ENCODE results near the gene TDRD6. TPM values are rescaled to one million over a fixed set of nuclear protein-coding genes. Genes with fewer than 3 reads are reported as not detected.

TDRD6 gene
- total RNA-seq, 1 experiment from 2014 or later: 0.07 TPM

GRCh38 chr6:46715141-46715540 lies 27.5 kb downstream of the TDRD6 start:
- no peak for TF ChIP-seq EZH2 (IDR thresholded peaks at IDR 0.05; ENCODE audit: low read length, unreplicated experiment)
- TF ChIP-seq EZH2phosphoT487 (IDR thresholded peaks at IDR 0.05; ENCODE audit: borderline replicate concordance, low read length): no peak
- no peak for TF ChIP-seq CTCF (conservative IDR thresholded peaks at IDR 0.05; ENCODE audit: low read depth, low read length)
- CTCF ChIA-PET: no interaction called here
- H2AFZ ChIP-seq (ENCODE audit: low read length): no peak overlapping the region
- intact Hi-C loops (cut with micrococcal nuclease): loop anchor here (5.0 to 10.0 kb wide), 2 partner anchors 277 to 580 kb away; no protein-coding TSS in a partner anchor
- H3K9me3 ChIP-seq (ENCODE audit: low read length): no peaks in the 10 kb centered on the region
- peak; percentile 80 for DNase-seq
- H3K4me2 ChIP-seq (ENCODE audit: low read length): peak overlapping the region; percentile 51
- peaks cover 6% of the 10 kb centered on the region for H3F3A ChIP-seq (ENCODE audit: low read length, unreplicated experiment)
- no TSS peak for BruUV-seq (replicated peaks)
- H4K20me1 ChIP-seq (ENCODE audit: low read length): no peaks in the 10 kb centered on the region
- H3K36me3 ChIP-seq (ENCODE audit: low read depth, low read length): no peaks in the 10 kb centered on the region
- POLR2A ChIA-PET (ENCODE audit: unreplicated experiment): no interaction called here
- H3K27ac ChIP-seq (ENCODE audit: low read length): peak overlapping the region; percentile 86
- H3K4me1 ChIP-seq (ENCODE audit: insufficient read depth, low read length): peaks cover 56% of the 10 kb centered on the region
- H3K79me2 ChIP-seq (ENCODE audit: low read length): no peaks in the 10 kb centered on the region
- peak overlapping the region; percentile 32; the same call in 1 of the 2 replicates for H3K9ac ChIP-seq (ENCODE audit: low read length)
- no peaks in the 10 kb centered on the region for H3K9me2 ChIP-seq (replicated peaks; ENCODE audit: low read length)
- ATAC-seq: peak; percentile 54
- H3K27me3 ChIP-seq (ENCODE audit: low read length): no peaks in the 10 kb centered on the region
- H3K4me3 ChIP-seq (ENCODE audit: low read length): no peak overlapping the region

- Histone ChIP-seq H3K9ac (ENCODE audit: low read length) (peak overlapping the region; percentile 63), H3K27me3 (ENCODE audit: low read length) (no peaks in the 10 kb centered on the region), H4K20me1 (ENCODE audit: low read length) (no peaks in the 10 kb centered on the region), H3K4me1 (ENCODE audit: insufficient read depth, low read length) (peaks cover 76% of the 10 kb centered on the region), H3K79me2 (ENCODE audit: low read length) (no peaks in the 10 kb centered on the region), H3K9me3 (ENCODE audit: low read length) (no peaks in the 10 kb centered on the region), H2AFZ (ENCODE audit: low read length) (no peak overlapping the region), H3K36me3 (ENCODE audit: low read depth, low read length) (no peaks in the 10 kb centered on the region), H3K9me2 (replicated peaks; ENCODE audit: low read length) (no peaks in the 10 kb centered on the region), H3K4me3 (ENCODE audit: low read length) (no peak overlapping the region), H3K4me2 (ENCODE audit: low read length) (peak overlapping the region; percentile 49), H3K27ac (ENCODE audit: low read length) (peak overlapping the region; percentile 95), H3F3A (ENCODE audit: low read length, unreplicated experiment) (peaks cover 6% of the 10 kb centered on the region)
- TF ChIP-seq EZH2 (IDR thresholded peaks at IDR 0.05; ENCODE audit: low read length, unreplicated experiment) (no peak), EZH2phosphoT487 (IDR thresholded peaks at IDR 0.05; ENCODE audit: borderline replicate concordance, low read length) (no peak), CTCF (conservative IDR thresholded peaks at IDR 0.05; ENCODE audit: low read depth, low read length) (no peak)
- ChIA-PET CTCF (no interaction called here), POLR2A (ENCODE audit: unreplicated experiment) (interaction anchor here (0.5 kb wide), 1 partner anchor 294 kb away, joined by 3 read pairs; no protein-coding TSS in a partner anchor)
- ATAC-seq (peak; percentile 81), DNase-seq (peak; percentile 98)
- intact Hi-C loops (cut with micrococcal nuclease): loop anchor here (2.0 to 10.0 kb wide), 3 partner anchors 16 to 576 kb away; partner anchors contain the start of gene PLA2G7
- BruUV-seq (replicated peaks): no TSS peak
Observed at GRCh38 chr6:46719099-46719498, 31.4 kb downstream of the TDRD6 start.

- H3K36me3 ChIP-seq (ENCODE audit: low read depth, low read length): no peaks in the 10 kb centered on the region
- no peaks in the 10 kb centered on the region for H3K27me3 ChIP-seq (ENCODE audit: low read length)
Observed at GRCh38 chr6:46720401-46720800, 32.7 kb downstream of the TDRD6 start.

More at GRCh38 chr6:46720401-46720800, 32.7 kb downstream of the TDRD6 start:
- TF ChIP-seq EZH2phosphoT487 (IDR thresholded peaks at IDR 0.05; ENCODE audit: borderline replicate concordance, low read length): no peak
- no peak for TF ChIP-seq CTCF (conservative IDR thresholded peaks at IDR 0.05; ENCODE audit: low read depth, low read length)
- TF ChIP-seq EZH2 (IDR thresholded peaks at IDR 0.05; ENCODE audit: low read length, unreplicated experiment): no peak
- H3F3A ChIP-seq (ENCODE audit: low read length, unreplicated experiment): peaks cover 6% of the 10 kb centered on the region
- ChIA-PET CTCF (no interaction called here), POLR2A (ENCODE audit: unreplicated experiment) (no interaction called here)
- no peaks in the 10 kb centered on the region for H3K79me2 ChIP-seq (ENCODE audit: low read length)
- peaks cover 64% of the 10 kb centered on the region for H3K4me1 ChIP-seq (ENCODE audit: insufficient read depth, low read length)
- H3K4me2 ChIP-seq (ENCODE audit: low read length): no peak overlapping the region; the same call in 1 of the 2 replicates
- no peak overlapping the region for H3K4me3 ChIP-seq (ENCODE audit: low read length)
- no peaks in the 10 kb centered on the region for H4K20me1 ChIP-seq (ENCODE audit: low read length)
- peak overlapping the region; percentile 63; the same call in 1 of the 2 replicates for H3K9ac ChIP-seq (ENCODE audit: low read length)
- no TSS peak for BruUV-seq (replicated peaks)
- no peak for DNase-seq
- no peak overlapping the region for H2AFZ ChIP-seq (ENCODE audit: low read length)
- no peaks in the 10 kb centered on the region for H3K9me3 ChIP-seq (ENCODE audit: low read length)
- no peaks in the 10 kb centered on the region for H3K9me2 ChIP-seq (replicated peaks; ENCODE audit: low read length)
- ATAC-seq: no peak
- intact Hi-C loops (cut with micrococcal nuclease): no loop called here
- peak overlapping the region; percentile 95 for H3K27ac ChIP-seq (ENCODE audit: low read length)

Data from PC-3 (cell line).